ENCODE results near the gene ACTR2.
"Not testable (repeated sequence)": the region's sequence is repeated elsewhere in the genome, so short reads cannot be mapped to it uniquely, and the experiment has no call there.

The ACTR2 gene

DNA sequence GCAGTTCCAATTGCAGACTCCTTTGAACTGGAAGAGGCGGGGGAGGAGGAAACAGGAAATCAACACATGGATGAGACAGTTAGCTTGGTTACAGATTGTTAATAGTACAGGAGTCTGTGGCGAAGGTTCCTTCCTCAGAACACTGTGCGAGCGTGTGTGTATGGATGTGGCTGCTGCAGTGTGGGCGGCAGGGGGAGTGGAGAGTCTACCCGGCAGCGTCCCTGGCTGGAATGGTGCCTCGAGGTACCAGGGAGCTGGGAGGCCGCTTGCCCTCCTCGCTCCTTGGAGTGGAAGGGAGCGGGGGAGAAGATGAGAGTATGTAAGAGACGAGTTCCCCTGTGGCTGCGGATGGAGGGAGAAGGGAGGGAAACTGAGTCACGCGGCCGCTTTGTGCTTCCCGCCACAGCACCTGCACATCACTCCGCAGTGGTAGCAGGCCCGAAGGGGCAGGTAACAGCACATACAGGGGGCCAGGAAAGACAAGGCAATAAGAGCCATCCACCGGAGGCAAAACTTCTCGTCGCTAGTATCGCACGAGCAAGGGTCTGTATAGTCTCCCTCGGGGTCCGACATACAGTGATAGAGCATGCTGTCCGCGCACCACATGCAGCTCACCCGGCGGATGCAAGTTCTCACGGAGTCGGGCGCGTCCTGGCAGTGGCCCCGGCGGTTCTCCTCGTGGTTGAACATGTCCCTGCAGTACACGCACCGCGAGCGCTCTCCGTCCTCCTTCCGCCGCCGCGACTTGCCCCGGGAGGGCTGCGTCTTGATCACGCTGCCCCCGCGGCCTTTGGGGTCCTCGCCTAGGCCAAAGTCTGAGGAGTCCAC is 85.7 kb downstream of the ACTR2 start:
- no peak for DNase-seq (ENCODE audit: low spot score)

- DNase-seq (ENCODE audit: low spot score), result no peak
These were observed 86.3 kb downstream of the ACTR2 start for GRCh38 chr2:65313954-65314256.

DNA sequence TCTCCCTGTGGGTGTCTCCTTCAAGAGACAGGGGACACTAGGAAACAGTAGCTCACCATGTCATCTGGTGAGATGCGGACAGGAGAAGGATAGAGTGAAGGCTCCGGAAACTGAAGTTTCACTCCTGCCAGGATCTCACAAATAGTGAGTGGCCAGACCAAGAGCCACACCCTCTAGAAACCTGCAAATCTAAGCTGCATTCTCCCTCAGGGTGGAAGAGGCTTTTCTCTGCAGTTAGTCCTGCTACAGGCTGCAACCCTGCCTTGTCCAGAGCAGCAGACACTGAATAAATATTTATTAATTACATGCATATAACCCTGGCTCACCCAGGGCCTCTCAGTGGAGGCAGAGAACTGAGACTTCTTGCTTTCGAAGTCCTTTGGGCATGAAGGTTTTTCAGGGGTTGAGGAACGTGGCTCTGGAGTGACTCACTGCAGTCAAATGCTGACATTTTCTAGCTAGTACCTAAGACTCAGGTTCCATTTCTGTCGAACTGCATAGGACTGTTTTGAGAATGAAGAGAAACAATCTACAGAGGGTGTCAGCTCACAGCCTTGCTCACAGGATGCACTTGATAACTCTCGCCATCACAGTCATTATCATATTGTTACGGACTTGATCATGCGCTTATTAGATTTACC is 87.3 kb downstream of the ACTR2 start:
- DNase-seq (ENCODE audit: low spot score), result no peak

- peak; percentile 83 for DNase-seq (ENCODE audit: low spot score)
These were observed 88.4 kb downstream of the ACTR2 start for GRCh38 chr2:65316072-65316471.

GRCh38 chr2:65317351-65317750 is 89.7 kb downstream of the ACTR2 start:
- not testable (repeated sequence) for DNase-seq (ENCODE audit: low spot score)

DNA sequence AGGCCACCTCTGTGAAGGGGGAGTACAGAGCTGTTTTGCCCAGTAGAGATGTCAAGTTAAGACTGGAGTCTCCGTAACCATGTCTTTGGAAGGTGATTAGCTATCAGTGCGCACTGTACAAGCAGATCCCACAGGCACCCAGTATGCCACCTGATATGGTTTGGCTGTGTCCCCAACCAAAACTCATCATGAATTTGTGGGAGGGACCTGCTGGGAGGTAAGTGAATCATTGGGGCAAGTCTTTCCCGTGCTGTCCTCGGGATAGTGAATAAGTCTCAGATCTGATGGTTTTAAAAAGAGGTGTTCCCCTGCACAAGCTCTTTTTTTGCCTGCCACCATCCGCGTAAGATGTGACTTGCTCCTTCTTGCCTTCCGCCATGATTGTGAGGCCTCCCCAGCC is 90.2 kb downstream of the ACTR2 start:
- no peak for DNase-seq (ENCODE audit: low spot score)

DNA sequence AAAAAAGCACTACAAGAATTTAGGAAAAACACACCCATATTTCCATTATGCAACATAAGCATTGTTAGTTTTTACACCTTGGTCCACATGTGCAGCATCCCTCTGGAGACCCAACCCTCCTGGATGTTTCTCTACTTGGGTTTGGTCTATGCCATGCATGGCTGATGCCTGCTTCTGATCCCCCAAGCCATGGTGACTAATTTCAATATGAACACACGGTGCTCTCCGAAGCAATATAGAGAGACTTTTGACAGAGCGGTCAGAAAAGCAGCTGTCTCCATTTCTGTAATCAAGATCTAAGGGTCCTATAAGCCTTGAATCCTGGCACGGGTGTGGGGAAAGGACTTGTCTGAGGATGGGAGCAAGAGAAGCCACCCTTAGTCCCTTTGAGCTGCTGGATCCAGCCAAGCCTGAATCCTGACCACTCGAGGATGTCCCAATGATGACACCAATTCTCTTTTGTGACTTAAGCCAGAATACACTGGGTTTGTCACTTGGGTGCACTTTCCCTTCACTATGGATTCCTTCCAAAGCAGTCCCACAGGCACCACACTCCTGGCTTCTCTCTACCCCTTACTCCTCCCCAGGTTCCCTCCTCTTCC is 91.5 kb downstream of the ACTR2 start:
- no peak for DNase-seq (ENCODE audit: low spot score)

- no peak for DNase-seq (ENCODE audit: low spot score)
These were observed 92.0 kb downstream of the ACTR2 start for GRCh38 chr2:65319674-65320041.

GRCh38 chr2:65320042-65320725 is 92.6 kb downstream of the ACTR2 start:
- DNase-seq (ENCODE audit: low spot score), result peak; percentile 89
